GM21367 (cell line): ENCODE results near the gene ZMYND15.

ENCODE experiments used
- ATAC-seq: cut with Tn5 transposase; IDR thresholded peaks from one replicate; pipeline ENCODE4 v1.9.1; 2021; ENCODE audit not compliant: unreplicated experiment

Gene ZMYND15

DNA sequence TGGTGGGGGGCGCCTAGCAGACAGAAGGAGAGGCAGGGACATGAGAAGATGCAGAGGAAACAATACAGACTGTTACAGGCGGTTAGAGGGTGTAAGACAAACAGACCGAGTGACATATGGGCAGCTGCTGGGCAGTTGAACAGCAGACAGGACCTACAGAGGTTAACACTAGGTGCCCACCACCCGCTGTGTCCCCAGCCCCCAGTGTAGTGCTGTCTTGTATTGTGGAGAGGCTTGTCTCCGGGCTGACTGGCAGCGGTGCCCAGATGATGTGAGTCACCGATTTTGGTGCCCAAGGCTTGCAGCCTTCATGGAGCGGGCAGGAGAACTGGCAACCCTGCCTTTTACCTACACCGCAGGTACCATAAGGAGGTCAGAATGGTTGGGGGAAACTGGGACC, 2.5 kb downstream of the ZMYND15 start:
- ATAC-seq = no peak

GRCh38 chr17:4742629-4743028, 3.0 kb downstream of the ZMYND15 start:
- ATAC-seq = no peak

DNA sequence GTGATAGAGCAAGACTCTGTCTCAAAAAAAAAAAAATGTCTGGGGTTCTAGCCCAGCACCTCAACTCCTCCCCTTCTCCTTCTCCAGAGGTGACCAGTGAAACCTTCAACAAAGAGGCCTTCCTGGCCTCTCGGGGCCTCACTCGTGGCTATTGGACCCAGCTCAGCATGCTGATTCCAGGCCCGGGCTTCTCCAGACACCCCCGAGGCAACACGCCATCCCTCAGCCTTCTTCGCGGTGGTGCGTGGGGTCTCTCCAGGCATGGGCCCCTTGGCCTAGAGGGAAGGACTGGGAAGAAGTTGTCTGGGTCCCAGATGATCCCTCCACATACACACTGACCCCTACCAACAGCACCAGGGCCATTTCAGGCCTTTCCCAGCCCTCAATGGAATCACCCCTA, 3.6 kb downstream of the ZMYND15 start:
- no peak for ATAC-seq

- ATAC-seq = no peak
Measured at GRCh38 chr17:4743898-4744297, 4.3 kb downstream of the ZMYND15 start.

DNA sequence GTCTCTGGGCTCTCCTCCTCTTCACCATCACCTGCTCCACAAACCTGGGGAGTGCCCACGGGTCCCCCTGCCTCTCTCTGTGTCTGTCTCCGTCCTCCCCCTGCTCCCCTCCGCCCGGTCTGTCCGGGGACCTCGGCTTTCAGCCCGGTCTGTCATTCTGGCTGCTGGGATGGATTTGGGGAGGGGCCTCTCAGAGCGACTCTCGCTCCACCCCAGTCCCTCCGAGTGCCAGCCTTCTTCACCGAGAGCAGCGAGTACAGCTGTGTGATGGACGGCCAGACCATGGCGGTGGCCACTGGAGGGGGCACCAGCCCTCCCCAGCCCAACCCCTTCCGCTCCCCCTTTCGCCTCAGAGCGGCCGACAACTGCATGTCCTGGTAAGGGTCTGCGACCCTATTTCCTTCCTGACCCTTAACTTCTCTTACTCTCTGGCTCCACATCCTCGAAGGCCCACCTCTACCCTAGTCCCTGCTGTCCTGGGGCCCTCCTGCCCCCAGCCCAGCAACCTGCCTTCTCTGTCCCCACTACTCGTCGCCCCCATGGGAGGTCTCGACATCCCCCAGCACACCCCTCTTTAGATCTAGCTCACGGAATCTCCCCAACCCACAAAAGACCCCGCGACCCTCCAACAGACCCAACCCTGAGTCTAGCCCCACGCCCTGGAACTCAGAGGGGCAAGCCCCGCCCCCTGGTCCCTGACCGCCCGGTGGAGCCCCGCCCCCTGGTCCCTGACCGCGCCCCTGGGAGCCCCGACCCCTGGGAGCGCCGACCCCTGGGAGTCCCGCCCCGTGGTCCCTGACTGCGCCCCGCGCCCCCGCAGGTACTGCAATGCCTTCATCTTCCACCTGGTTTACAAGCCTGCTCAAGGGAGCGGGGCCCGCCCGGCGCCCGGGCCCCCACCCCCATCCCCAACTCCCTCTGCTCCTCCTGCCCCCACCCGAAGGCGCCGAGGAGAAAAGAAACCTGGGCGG, 5.7 kb downstream of the ZMYND15 start:
- ATAC-seq = no peak

GRCh38 chr17:4747847-4748246, 8.2 kb downstream of the ZMYND15 start:
- ATAC-seq = no peak

- no peak for ATAC-seq
Measured at GRCh38 chr17:4748686-4749085, 9.1 kb downstream of the ZMYND15 start.

- no peak for ATAC-seq
Measured at GRCh38 chr17:4750606-4751005, 11.0 kb downstream of the ZMYND15 start.

DNA sequence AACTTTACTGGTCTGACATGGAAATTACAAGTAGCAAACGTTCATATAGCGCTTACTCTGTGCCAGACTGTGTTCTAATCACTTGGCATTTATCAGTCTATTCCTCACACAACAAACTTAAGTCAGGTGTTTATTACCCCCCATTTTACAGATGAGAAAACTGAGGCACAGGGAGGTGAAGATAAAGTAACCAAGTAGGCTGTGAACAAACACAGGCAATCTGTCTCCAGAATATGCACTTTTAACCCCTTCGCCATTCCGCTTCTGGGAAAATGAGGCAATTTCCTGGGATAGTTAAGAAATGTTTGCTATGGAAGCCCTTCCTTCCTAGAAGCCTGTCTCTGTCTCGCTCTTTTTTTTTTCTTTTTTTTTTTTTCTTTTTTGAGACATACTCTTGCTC, 12.3 kb downstream of the ZMYND15 start:
- ATAC-seq = no peak

DNA sequence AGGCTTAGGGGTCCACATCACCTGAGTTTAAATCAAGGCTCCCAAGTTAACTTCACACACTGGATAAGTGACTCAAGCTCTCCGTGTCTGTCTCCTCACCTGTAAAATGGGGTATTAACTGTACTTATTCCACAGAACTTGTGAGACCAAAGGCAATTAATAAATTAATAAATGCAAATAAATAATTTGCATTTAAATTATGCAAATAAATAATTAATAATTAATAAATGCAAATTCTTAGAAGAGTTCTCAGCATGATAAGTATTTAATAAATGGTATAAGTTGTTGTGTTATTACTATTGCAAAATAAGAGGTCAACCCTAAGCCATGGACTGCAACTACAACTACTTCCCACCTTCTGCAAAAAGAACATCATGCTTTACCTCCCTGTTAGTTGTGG, 13.8 kb downstream of the ZMYND15 start:
- no peak for ATAC-seq

DNA sequence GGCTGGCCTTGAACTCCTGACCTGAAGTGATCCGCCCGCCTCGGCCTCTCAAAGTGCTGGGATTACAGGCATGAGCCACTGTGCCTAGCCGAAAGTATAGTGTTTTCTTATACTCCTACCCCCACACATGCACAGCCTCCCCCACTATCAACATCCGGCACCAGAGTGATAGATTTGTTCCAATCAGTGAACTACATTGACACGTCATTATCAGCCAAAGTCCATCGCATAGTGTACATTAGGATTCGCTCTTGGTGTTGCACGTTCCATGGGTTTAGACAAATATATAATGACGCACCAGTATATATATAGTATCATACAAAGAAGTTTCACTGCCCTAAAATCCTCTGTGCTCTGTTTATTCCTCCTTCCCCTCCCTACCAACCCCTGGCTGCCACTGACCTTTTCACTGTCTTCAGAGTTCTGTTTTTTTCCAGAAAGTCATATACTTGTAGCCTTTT, 20.2 kb downstream of the ZMYND15 start:
- no peak for ATAC-seq

DNA sequence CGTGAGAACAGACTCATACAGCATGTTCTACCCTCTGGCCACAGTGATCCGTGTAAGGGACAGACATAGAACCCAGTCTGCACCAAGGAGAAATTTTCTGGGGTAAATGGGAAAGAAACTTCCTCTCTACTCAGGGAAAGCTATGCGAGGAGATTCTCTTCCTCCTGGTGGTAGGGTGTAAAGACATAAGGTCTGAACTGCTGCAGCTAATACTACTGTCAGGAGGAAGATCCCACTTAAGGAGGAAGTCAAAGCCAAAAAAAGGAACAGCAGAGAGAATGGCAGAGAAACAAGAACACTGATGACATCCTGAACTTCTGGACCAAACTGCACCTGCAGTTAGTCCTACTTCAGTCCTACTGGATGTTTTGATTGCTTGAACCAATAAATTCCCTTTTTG, 25.0 kb downstream of the ZMYND15 start:
- no peak for ATAC-seq

- no peak for ATAC-seq
Measured at GRCh38 chr17:4766201-4766600, 26.6 kb downstream of the ZMYND15 start.

GRCh38 chr17:4766723-4767122, 27.1 kb downstream of the ZMYND15 start:
- ATAC-seq = no peak

DNA sequence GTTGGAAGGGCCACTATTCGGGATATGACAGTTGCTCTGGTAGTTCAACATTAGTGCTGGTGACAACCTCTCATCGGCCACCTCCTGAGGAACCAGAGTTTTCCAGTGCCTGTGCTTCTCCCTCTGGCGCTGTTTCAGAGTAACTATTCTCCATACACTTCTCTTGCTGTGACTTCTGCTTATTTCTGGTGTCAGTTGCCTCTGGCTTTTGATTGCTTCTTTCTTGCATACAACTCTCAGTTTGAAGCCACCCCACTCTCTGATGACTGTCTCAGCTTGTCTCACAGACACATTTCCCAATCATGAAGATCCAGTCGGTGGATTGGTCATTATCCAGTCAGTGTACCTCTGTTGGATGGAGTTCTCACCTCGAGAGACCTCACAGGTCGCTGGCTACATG, 28.7 kb downstream of the ZMYND15 start:
- ATAC-seq = no peak

- ATAC-seq = no peak
Measured at GRCh38 chr17:4769628-4770027, 30.0 kb downstream of the ZMYND15 start.

- no peak for ATAC-seq
Measured at GRCh38 chr17:4771519-4772234, 32.0 kb downstream of the ZMYND15 start, which contains the start of gene TM4SF5. Gene TM4SF5, plus strand, starts transcription at chr17:4771886. Its CDS starts 37 bp downstream, at chr17:4771923.

- ATAC-seq = no peak
Measured at GRCh38 chr17:4772235-4772613, 32.6 kb downstream of the ZMYND15 start.

GRCh38 chr17:4777969-4778760, 38.5 kb downstream of the ZMYND15 start:
- no peak for ATAC-seq

GRCh38 chr17:4780325-4780955, 40.8 kb downstream of the ZMYND15 start:
- no peak for ATAC-seq

GRCh38 chr17:4782652-4783051, 43.0 kb downstream of the ZMYND15 start:
- ATAC-seq = no peak
